NCI-H226 (cell line): ENCODE results near the gene ZBTB18.

Experiments
- DNase-seq: peaks from one replicate; pipeline ENCODE4 v3.0.0-alpha.2; 2015

ZBTB18 gene

DNA sequence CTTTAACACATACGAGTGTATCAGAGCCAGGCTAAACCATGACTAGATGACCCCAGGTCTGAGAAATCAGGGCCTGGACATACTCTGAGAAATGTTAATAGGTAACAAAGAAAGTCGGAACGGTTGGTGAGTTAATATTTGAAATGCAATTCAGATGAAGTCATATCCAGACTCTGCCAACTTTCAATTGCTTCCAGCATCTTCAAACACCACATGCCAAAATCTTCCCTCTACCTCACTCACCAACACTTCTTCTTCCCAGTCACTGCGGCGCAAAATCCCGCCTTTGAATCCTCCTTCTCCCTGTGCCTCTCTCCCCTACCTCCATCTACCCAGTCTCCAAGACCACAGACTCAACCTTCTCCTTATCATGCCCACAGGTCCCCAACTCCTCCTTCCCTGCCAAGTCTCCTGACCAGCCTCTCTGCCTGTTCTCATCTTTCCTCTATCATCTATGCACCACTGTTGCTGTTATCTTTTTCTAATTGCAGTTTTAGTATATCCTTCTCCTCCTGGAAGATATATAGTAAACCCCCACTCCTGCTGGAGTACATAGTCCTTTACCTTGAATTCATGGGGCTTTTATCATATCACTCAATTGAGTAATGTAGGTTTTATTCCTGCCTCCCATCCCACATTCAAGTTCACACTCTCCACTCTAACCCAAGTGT, 41.3 kb downstream of the ZBTB18 start:
- DNase-seq, result peak; percentile 92

- no peak for DNase-seq
These were observed 42.0 kb downstream of the ZBTB18 start for GRCh38 chr1:244092964-244093638.

GRCh38 chr1:244094880-244095528, 43.9 kb downstream of the ZBTB18 start:
- no peak for DNase-seq

GRCh38 chr1:244095529-244095911, 44.4 kb downstream of the ZBTB18 start:
- DNase-seq, result no peak

DNA sequence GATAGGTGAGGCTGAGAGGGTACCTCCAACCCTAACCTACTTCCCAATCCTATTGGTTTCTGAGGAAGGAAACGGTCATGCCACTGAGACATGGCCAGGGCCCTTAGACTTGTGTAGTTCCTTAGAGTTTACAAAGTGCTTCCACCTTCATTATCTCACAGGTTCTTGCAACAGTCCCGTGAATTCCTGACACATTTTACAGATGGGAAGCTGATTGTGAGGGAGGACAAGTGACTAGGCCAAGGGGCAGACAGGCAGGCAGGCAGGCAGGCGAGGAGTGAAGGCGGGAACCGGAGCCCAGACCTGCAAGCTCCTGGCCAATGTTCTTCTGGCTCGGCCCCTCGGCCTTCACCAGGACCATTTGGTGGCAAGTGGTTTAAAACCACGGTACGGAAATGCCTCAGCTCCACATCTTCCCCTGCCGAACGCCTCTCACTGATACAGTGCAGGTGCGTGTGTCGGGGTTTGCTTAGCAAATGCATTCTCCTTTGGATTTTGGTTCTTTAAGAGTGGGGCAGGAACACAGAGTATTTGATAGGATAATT, 45.1 kb downstream of the ZBTB18 start:
- no peak for DNase-seq

- no peak for DNase-seq
These were observed 45.6 kb downstream of the ZBTB18 start for GRCh38 chr1:244096691-244097090.

- DNase-seq, result no peak
These were observed 46.7 kb downstream of the ZBTB18 start for GRCh38 chr1:244097523-244098405.

DNA sequence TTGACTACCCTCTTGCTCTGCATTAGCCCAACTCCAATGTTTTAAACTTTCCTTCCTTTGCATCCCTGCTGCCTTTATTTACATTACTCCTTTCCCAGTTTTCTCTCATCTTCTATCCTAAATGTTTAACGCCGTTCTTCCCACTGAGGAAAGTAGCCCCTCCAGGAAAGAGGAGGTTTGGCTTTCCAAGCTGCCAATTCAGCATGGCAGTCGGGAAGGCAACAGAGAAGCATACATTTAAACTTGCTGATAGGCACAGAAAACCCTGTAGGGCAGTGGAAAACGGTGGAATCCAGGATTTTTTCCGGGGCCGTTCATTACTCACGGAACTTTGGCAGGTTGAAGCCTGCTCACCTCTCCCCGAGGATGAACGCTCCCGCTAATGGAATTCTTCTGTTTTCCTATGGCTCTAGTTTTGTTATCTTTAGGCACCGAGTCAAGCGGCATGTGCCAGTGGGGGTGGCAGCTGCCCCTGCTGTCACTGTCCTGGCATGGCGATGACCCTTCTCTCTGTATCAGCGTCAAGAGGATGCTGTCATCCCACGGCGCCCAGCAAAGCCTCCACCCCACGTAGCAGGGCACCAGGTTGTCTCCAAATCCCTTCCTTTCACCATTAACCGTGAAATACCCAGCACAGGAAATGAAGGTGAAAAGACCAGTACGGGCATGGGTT, 48.3 kb downstream of the ZBTB18 start:
- DNase-seq, result no peak

- no peak for DNase-seq
These were observed 49.2 kb downstream of the ZBTB18 start for GRCh38 chr1:244100276-244100675.

GRCh38 chr1:244100704-244101453, 49.8 kb downstream of the ZBTB18 start:
- no peak for DNase-seq

- DNase-seq, result no peak
These were observed 51.0 kb downstream of the ZBTB18 start for GRCh38 chr1:244102046-244102445.

GRCh38 chr1:244102468-244102867, 51.4 kb downstream of the ZBTB18 start:
- DNase-seq, result no peak

GRCh38 chr1:244104309-244105060, 53.4 kb downstream of the ZBTB18 start:
- DNase-seq, result peak; percentile 91

GRCh38 chr1:244106176-244106575, 55.1 kb downstream of the ZBTB18 start:
- DNase-seq, result no peak
